Measurements from ENCODE around the gene S100Z.

DNA sequence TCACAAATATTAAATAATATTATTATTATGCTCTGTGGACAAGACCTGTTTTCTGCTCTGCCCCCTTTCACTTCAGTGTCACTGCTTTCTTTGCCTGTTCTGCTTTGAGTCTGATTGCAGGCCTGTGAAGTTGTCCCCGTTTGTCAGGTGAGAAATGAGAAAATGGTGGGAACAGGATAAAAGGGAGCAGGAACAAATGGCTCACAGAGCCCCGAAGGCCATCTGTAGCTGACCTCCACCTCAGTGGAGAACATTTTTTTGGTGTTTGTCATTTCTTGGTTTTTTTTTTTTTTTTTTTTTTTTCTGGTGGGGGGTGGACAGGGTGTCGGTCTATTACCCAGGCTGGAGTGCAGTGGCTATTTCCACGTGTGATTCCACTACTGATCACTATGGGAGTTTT is 13.2 kb upstream of the S100Z start:
- TF ChIP-seq, protein P1, sequence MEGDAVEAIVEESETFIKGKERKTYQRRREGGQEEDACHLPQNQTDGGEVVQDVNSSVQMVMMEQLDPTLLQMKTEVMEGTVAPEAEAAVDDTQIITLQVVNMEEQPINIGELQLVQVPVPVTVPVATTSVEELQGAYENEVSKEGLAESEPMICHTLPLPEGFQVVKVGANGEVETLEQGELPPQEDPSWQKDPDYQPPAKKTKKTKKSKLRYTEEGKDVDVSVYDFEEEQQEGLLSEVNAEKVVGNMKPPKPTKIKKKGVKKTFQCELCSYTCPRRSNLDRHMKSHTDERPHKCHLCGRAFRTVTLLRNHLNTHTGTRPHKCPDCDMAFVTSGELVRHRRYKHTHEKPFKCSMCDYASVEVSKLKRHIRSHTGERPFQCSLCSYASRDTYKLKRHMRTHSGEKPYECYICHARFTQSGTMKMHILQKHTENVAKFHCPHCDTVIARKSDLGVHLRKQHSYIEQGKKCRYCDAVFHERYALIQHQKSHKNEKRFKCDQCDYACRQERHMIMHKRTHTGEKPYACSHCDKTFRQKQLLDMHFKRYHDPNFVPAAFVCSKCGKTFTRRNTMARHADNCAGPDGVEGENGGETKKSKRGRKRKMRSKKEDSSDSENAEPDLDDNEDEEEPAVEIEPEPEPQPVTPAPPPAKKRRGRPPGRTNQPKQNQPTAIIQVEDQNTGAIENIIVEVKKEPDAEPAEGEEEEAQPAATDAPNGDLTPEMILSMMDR (IDR thresholded peaks at IDR 0.05): no peak
- no peak for TF ChIP-seq POLR2A (IDR thresholded peaks at IDR 0.05)

All from heart left ventricle (tissue), 13 donors.